Measurements from ENCODE around the gene ARMS2. TPM values are rescaled to one million over a fixed set of nuclear protein-coding genes. Genes with fewer than 3 reads are reported as not detected.
A peak's percentile ranks its signal among the peaks of the same experiment; 100 is the strongest.

Gene ARMS2
- total and polyA plus RNA-seq, 9 donors = not detected

GRCh38 chr10:122492999-122493481, 38.6 kb downstream of the ARMS2 start:
- no peak overlapping the region for H3K27ac ChIP-seq
- 19 to 34% (median 29%) methylated on average over 9 of the region's 9 CpGs for WGBS, 3 donors
- H3K4me3 ChIP-seq = no peak overlapping the region
- no peaks in the 10 kb centered on the region for H3K36me3 ChIP-seq
- no peaks in the 10 kb centered on the region for H3K9me3 ChIP-seq
- peak in 3 of 5 donors; percentile 57 to 63 (median 60) for DNase-seq
- TF ChIP-seq EP300 (IDR thresholded peaks at IDR 0.05) = no peak
- TF ChIP-seq CTCF (IDR thresholded peaks at IDR 0.05) = no peak
- no peak for TF ChIP-seq POLR2A (IDR thresholded peaks at IDR 0.05)
- no peaks in the 10 kb centered on the region for H3K27me3 ChIP-seq
- intact Hi-C loops (cut with DNase I) = no loop called here
- peaks cover 18% of the 10 kb centered on the region for H3K4me1 ChIP-seq (ENCODE audit: insufficient read depth)

- WGBS, 3 donors = 86 to 89% (median 89%) methylated on average over 4 of the region's 4 CpGs
- no peak overlapping the region for H3K27ac ChIP-seq
- intact Hi-C loops (cut with DNase I) = no loop called here
Observed at GRCh38 chr10:122493761-122494160, 39.3 kb downstream of the ARMS2 start.

GRCh38 chr10:122494173-122494820, 39.8 kb downstream of the ARMS2 start:
- TF ChIP-seq POLR2A (IDR thresholded peaks at IDR 0.05) (no peak), EP300 (IDR thresholded peaks at IDR 0.05) (no peak), CTCF (IDR thresholded peaks at IDR 0.05) (no peak)
- intact Hi-C loops (cut with DNase I) = no loop called here
- no peak for DNase-seq
- WGBS, 3 donors = 79 to 85% (median 79%) methylated on average over 20 of the region's 20 CpGs
- peaks cover 27% of the 10 kb centered on the region for H3K4me1 ChIP-seq (ENCODE audit: insufficient read depth)
- H3K9me3 ChIP-seq = no peaks in the 10 kb centered on the region
- H3K27me3 ChIP-seq = no peaks in the 10 kb centered on the region
- no peak overlapping the region for H3K4me3 ChIP-seq
- no peak overlapping the region for H3K27ac ChIP-seq
- H3K36me3 ChIP-seq = no peaks in the 10 kb centered on the region

More at GRCh38 chr10:122493761-122494160, 39.3 kb downstream of the ARMS2 start:
- TF ChIP-seq CTCF (IDR thresholded peaks at IDR 0.05) (no peak), EP300 (IDR thresholded peaks at IDR 0.05) (no peak), POLR2A (IDR thresholded peaks at IDR 0.05) (no peak)
- Histone ChIP-seq H3K4me1 (ENCODE audit: insufficient read depth) (peaks cover 23% of the 10 kb centered on the region), H3K36me3 (no peaks in the 10 kb centered on the region), H3K9me3 (no peaks in the 10 kb centered on the region), H3K27me3 (no peaks in the 10 kb centered on the region), H3K4me3 (no peak overlapping the region)
- DNase-seq = no peak

- peaks cover 29% of the 10 kb centered on the region for H3K4me1 ChIP-seq (ENCODE audit: insufficient read depth)
Observed at GRCh38 chr10:122494833-122495232, 40.4 kb downstream of the ARMS2 start.

More at GRCh38 chr10:122494833-122495232, 40.4 kb downstream of the ARMS2 start:
- Histone ChIP-seq H3K27ac (no peak overlapping the region), H3K27me3 (no peaks in the 10 kb centered on the region), H3K36me3 (no peaks in the 10 kb centered on the region), H3K9me3 (no peaks in the 10 kb centered on the region), H3K4me3 (no peak overlapping the region)
- no peak for TF ChIP-seq POLR2A (IDR thresholded peaks at IDR 0.05)
- TF ChIP-seq CTCF (IDR thresholded peaks at IDR 0.05) = no peak
- TF ChIP-seq EP300 (IDR thresholded peaks at IDR 0.05) = no peak
- 81 to 89% (median 84%) methylated on average over 14 of the region's 14 CpGs for WGBS, 3 donors
- DNase-seq = peak in 1 of 5 donors; percentile 47
- intact Hi-C loops (cut with DNase I) = loop anchor here in 2 of 4 donors (5.0 kb wide), 1 partner anchor 33 kb away; the partner anchor contains the start of gene HTRA1 (in 2 of the 2)

All from ovary (tissue), 9 donors.